Cardiac septum (tissue), 1 donor: Measurements from ENCODE around the gene TCEAL6. TPM values are rescaled to one million over a fixed set of nuclear protein-coding genes. Genes with fewer than 3 reads are reported as not detected.

ENCODE experiments used
- total RNA-seq: library from RNA; stranded (reverse); fragmentation: NEBNext Ultra II Directional; extraction: Animal tissue kit (Norgen Biotek cat#: 25700); gene quantifications from one replicate; pipeline ENCODE4 v1.2.1, GENCODE V29; 2021
- donor health status: DM: no; HTN: no; CAD: no.

TCEAL6 gene
- total RNA-seq, 1 donor from 2014 or later = not detected

Other genes starting within 250 kb of the TCEAL6 start
- gene ZMAT1, start 210.5 kb downstream of the TCEAL6 start, total RNA-seq = 7.5 TPM
- 1.3 TPM for gene TCEAL2, start 16.8 kb downstream of the TCEAL6 start, total RNA-seq
- gene BEX5, start 13.5 kb upstream of the TCEAL6 start, total RNA-seq = not detected
- not detected for gene TCP11X1, start 72.8 kb upstream of the TCEAL6 start, total RNA-seq
- not detected for gene NXF2, start 104.7 kb upstream of the TCEAL6 start, total RNA-seq